ENCODE measurements around the gene IAH1.

GRCh38 chr2:9473985-9474360 lies 378 bp upstream of the IAH1 start:
- TF ChIP-seq CTCF (IDR thresholded peaks at IDR 0.05): no peak
- TF ChIP-seq POLR2A (IDR thresholded peaks at IDR 0.05): no peak
- TF ChIP-seq POLR2AphosphoS5 (IDR thresholded peaks at IDR 0.05): no peak

Measured in prostate gland (tissue), 2 donors.